ENCODE data around the gene SRSF7.

SRSF7 gene

DNA sequence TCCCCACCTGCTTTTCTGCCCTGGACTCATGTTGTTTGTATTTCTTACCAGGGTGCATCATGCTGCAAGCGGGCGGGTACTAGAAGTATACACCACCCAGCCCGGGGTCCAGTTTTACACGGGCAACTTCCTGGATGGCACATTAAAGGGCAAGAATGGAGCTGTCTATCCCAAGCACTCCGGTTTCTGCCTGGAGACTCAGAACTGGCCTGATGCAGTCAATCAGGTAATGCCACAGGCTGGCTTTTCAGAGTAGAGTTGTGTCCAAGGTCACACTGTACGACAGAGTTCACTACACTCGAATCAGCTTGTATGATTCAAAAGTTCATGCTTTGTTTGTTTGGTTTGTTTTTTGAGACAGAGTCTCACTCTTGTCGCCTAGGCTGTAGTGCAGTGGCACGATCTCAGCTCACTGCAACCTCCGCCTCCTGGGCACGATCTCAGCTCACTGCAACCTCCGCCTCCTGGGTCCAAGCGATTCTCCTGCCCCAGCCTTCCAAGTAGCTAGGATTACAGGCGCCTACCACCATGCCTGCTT, 19.4 kb downstream of the SRSF7 start:
- no peak overlapping the region for H3K4me3 ChIP-seq (ENCODE audit: low read length)
- no peak for DNase-seq (ENCODE audit: low read depth)
- TF ChIP-seq, protein P1, sequence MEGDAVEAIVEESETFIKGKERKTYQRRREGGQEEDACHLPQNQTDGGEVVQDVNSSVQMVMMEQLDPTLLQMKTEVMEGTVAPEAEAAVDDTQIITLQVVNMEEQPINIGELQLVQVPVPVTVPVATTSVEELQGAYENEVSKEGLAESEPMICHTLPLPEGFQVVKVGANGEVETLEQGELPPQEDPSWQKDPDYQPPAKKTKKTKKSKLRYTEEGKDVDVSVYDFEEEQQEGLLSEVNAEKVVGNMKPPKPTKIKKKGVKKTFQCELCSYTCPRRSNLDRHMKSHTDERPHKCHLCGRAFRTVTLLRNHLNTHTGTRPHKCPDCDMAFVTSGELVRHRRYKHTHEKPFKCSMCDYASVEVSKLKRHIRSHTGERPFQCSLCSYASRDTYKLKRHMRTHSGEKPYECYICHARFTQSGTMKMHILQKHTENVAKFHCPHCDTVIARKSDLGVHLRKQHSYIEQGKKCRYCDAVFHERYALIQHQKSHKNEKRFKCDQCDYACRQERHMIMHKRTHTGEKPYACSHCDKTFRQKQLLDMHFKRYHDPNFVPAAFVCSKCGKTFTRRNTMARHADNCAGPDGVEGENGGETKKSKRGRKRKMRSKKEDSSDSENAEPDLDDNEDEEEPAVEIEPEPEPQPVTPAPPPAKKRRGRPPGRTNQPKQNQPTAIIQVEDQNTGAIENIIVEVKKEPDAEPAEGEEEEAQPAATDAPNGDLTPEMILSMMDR (conservative IDR thresholded peaks at IDR 0.05; ENCODE audit: low read length), result no peak

DNA sequence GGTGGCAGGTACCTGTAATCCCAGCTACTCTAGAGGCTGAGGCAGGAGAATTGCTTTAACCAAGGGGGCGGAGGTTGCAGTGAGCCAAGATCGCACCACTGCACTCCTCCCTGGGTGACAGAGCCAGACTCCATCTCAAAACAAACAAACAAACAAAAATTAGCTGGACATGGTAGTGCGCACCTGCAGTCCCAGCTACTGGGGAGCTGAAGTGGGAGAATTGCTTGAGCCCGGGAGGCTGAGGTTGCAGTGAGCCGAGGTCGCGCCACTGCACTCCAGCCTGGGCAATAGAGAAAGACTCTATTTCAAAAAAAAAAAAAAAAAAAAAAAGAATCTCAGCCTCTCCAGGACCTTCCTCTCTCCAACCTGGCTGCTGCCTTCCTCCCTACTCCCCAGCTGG, 20.1 kb downstream of the SRSF7 start:
- no peak for DNase-seq (ENCODE audit: low read depth)
- H3K4me3 ChIP-seq (ENCODE audit: low read length), result no peak overlapping the region
- TF ChIP-seq, protein P1 (conservative IDR thresholded peaks at IDR 0.05; ENCODE audit: low read length), result no peak

DNA sequence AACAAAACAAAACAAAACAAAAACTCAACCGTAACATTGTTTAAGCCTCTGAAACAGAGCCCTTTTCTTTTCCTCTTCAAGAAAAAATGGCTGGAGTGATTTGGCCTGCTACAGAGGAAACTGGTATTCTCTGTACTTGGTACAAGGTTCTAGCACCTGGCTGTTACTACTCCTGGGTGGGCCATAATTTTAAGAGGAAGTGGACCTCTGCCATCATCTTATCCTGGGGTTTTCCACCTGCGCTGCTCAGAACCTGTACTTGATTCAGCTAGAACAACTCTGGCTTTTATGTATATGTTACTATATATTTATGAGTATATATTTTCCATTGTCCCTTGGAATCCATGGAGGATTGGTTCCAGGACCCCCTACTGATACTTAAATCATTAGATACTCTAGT, 22.5 kb downstream of the SRSF7 start:
- no peak overlapping the region for H3K4me3 ChIP-seq (ENCODE audit: low read length)
- TF ChIP-seq, protein P1 (conservative IDR thresholded peaks at IDR 0.05; ENCODE audit: low read length), result no peak
- DNase-seq (ENCODE audit: low read depth), result no peak

DNA sequence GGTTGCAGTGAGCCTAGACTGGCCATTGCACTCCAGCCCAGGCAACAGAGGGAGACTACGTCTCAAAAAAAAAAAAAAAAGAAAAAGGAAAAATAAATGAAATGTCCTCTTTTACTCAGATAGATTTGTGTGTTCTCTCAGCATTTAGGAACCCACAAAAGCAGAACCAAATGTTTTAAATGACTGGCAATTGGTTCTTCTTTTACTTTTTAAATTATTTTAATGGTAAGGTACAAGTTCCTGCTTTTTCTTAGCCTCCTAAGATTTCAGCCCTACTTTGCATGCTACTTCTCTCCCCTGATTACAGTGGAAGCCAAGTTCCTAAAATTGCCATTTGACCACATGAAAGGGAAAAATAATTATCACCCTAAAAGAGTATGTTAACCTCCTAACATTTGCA, 23.5 kb downstream of the SRSF7 start:
- H3K4me3 ChIP-seq (ENCODE audit: low read length), result no peak overlapping the region
- DNase-seq (ENCODE audit: low read depth), result no peak
- TF ChIP-seq, protein P1 (conservative IDR thresholded peaks at IDR 0.05; ENCODE audit: low read length), result no peak

DNA sequence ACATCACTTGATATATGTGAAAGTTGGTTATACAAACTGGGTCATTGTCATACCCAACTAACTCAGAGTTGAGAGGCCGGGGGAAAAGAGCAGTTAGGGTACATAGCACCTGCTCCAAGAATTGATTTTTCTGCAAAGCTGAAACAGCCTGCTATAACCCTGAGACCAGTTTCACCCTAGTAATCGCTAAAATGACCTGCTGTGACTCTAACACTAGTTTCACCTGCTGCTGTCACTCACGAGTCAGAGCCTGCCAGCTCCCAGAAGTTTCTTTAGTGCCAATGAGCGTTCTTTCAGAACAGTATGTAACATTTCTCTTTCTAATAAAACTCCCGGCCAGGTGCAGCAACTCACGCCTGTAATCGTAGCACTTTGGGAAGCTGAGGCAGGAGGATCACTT, 28.0 kb downstream of the SRSF7 start:
- DNase-seq (ENCODE audit: low read depth), result no peak
- TF ChIP-seq, protein P1 (conservative IDR thresholded peaks at IDR 0.05; ENCODE audit: low read length), result no peak
- no peak overlapping the region for H3K4me3 ChIP-seq (ENCODE audit: low read length)

DNA sequence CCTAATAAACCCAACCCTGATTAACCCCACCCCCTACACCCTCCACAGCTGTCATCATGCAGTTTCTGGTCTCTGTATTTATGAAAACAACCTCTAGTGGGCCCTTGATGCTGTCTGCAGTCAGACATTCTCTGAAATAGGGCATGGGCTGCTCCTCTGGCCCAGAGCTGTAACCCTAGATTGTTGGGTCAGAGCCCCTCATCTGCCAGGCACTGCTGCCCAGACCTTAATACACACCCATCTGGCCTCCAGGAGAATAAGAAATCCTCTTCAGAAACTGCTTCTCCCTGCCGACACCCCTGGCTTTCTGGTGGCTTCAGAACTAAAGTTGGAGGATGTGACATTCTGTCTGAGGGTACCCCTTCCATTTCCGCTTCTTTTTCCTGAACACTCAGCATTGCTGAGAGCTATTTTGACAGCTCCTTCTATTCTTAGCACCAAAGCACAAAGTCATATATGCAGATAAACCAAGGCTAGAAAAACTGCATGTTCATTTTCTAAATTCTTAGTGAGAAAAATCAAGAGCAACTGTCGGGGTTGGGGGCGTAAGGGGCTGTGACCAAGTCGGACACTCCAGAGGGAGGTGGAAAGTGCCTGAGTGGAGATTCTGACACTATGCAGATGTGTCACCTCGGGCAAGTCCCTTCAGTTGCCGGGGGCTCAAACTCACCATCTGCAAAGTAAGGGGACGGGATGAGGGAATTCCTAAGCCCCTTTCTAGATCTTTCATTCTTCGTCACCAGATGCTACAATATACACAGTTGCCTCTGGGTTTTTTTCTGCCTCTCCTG, 28.7 kb downstream of the SRSF7 start:
- TF ChIP-seq, protein P1 (conservative IDR thresholded peaks at IDR 0.05; ENCODE audit: low read length), result no peak
- DNase-seq (ENCODE audit: low read depth), result no peak
- H3K4me3 ChIP-seq (ENCODE audit: low read length), result no peak overlapping the region

DNA sequence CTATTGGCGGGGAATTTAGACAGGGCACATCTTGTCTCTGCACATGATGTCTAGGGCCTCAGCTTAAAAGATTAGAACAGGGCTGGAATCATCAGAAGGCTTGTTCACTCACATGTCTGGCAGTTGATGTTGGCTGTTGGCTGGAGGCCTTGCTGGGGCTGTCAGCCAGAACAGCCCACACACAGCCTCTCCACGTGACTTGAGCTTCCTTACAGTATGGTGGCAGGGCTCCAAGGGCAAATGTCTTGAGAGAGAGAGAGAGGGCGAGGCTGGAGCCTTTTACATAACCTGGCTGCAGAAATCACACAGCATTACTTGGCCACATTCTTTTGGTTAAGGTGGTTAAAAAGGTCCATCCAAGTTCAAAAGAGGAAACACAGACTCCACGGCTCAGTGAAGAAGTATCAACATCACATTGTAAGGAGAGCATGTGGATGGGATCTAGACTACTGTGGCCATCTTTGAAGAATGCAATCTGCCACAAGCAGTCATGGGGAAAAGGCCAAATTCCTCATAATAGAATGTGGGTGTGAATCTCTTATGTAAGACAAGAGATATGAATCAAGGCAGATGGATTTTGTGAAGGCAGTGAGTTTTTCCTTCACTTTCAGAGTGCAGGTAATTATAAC, 30.4 kb downstream of the SRSF7 start:
- H3K4me3 ChIP-seq (ENCODE audit: low read length), result no peak overlapping the region
- TF ChIP-seq, protein P1 (conservative IDR thresholded peaks at IDR 0.05; ENCODE audit: low read length), result no peak
- DNase-seq (ENCODE audit: low read depth), result peak; percentile 98

Measured in AG10803 (cell line).